GM23248 (cell line): ENCODE measurements around the gene SLC48A1.

Source experiments
- EZH2 ChIP-seq: fragments of 200-600 bp; sonication (generic); IDR thresholded peaks from 2 replicates; pipeline ENCODE4 v1.6.1; 2018; ENCODE audit warnings: antibody characterized with exemption, mild to moderate bottlenecking; ENCODE audit not compliant: insufficient read depth, poor library complexity, severe bottlenecking
- EZH2phosphoT487 ChIP-seq: fragments of 200-600 bp; sonication (generic); IDR thresholded peaks from 2 replicates; pipeline ENCODE4 v1.6.1; 2018; ENCODE audit warnings: antibody characterized with exemption, moderate library complexity, mild to moderate bottlenecking, low read depth; ENCODE audit not compliant: insufficient read depth

GRCh38 chr12:47822863-47823262 is 49.8 kb downstream of the SLC48A1 start:
- no peak for TF ChIP-seq EZH2phosphoT487
- TF ChIP-seq EZH2 = no peak
